Activated CD4-positive, alpha-beta memory T cell treated with anti-CD3 and anti-CD28 coated beads for 36 hours (primary cell): Measurements from ENCODE around the gene SPINK8. TPM values are rescaled to one million over a fixed set of nuclear protein-coding genes. Genes with fewer than 3 reads are reported as not detected.
"Not testable (repeated sequence)": the region's sequence is repeated elsewhere in the genome, so short reads cannot be mapped to it uniquely, and the experiment has no call there.

Experiments
- CTCF ChIA-PET: fragments of 350-600 bp; sonication (Branson Sonifier 250); formaldehyde crosslinking; loops from one replicate; lab custom pipeline; 2021; ENCODE audit warnings: antibody characterized with exemption, inconsistent platforms; lab: Charles Lee
- POLR2A ChIA-PET: fragments of 350-600 bp; sonication (Branson Sonifier 250); formaldehyde crosslinking; loops from one replicate; lab custom pipeline; 2021; ENCODE audit warnings: antibody characterized with exemption; lab: Charles Lee
- DNase-seq: peaks from one replicate; pipeline ENCODE4 v3.0.0-alpha.2; 2020
- H3K27ac Mint-ChIP-seq: one replicate; pipeline ENCODE4 v1.8.0; 2021; ENCODE audit warnings: mixed read lengths
- H3K27me3 Mint-ChIP-seq: one replicate; pipeline ENCODE4 v1.8.0; 2021; ENCODE audit warnings: mixed read lengths
- H3K36me3 Mint-ChIP-seq: one replicate; pipeline ENCODE4 v1.8.0; 2021; ENCODE audit warnings: mixed read lengths
- H3K4me1 Mint-ChIP-seq: one replicate; pipeline ENCODE4 v1.8.0; 2021; ENCODE audit warnings: low read depth, mixed read lengths
- H3K4me3 Mint-ChIP-seq: one replicate; pipeline ENCODE4 v1.8.0; 2021; ENCODE audit warnings: mild to moderate bottlenecking, mixed read lengths
- H3K9me3 Mint-ChIP-seq: one replicate; pipeline ENCODE4 v1.8.0; 2021; ENCODE audit warnings: mixed read lengths
- intact Hi-C: fragments of 100-400 bp; cut with micrococcal nuclease; formaldehyde crosslinking; loops from one replicate; pipeline ENCODE4 v1.15.1; 2023
- total RNA-seq, 2 experiments: library from RNA; stranded (reverse); gene quantifications; one replicate each; pipeline ENCODE4 v1.2.3, GENCODE V29; 2021

The SPINK8 gene
- total RNA-seq, 2 experiments from 2014 or later, result not detected

DNA sequence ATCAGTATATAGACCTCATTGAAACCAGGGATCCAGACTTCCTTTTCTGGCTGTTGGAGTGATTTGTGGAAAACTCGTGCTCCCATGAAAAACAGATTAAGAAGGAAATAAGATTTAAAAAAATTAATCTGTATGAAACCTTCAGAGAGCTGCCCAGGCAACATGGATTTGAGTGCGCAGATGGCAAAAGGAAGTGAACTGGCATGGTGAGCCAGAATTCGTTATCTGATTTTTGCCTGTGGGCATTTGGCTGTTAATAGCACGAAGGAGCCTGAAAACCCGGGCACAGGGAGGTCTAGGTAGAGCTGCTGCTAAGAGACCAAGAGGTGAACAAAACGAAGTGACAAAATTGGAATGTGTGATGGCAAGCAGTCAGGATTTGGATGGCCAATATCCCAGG, 19.1 kb upstream of the SPINK8 start:
- CTCF ChIA-PET, result interaction anchor here (1.2 to 1.3 kb wide), 2 partner anchors 83 to 197 kb away, joined by 4 to 5 read pairs; no protein-coding TSS in a partner anchor
- no peak for DNase-seq
- Mint-ChIP-seq H3K4me1 (no peaks in the 10 kb centered on the region), H3K27me3 (peaks cover 11% of the 10 kb centered on the region), H3K4me3 (no peak overlapping the region), H3K27ac (no peak overlapping the region), H3K9me3 (no peaks in the 10 kb centered on the region), H3K36me3 (no peaks in the 10 kb centered on the region)
- POLR2A ChIA-PET, result no interaction called here
- intact Hi-C loops, result no loop called here

DNA sequence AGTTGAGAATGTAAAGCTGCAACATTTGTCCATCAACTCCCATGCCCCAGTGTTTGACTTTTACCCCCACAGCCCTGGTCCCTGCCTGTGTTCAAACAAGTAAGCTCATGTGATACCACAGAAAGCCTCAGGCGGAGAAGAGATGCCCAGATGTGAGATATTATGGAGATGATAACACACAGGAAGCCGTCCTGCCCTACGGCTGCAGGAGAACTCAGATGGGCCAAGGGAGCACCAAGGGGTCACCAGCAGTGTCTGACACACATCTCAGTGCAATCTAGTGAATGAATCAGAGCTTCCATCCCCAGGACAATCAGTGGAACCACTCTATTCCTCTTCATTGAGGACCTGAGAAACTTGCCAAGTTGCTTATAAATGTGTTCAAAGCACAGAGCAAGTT, 14.0 kb upstream of the SPINK8 start:
- H3K36me3 Mint-ChIP-seq, result no peaks in the 10 kb centered on the region
- H3K9me3 Mint-ChIP-seq, result no peaks in the 10 kb centered on the region
- ChIA-PET CTCF (no interaction called here), POLR2A (no interaction called here)
- intact Hi-C loops, result no loop called here
- no peak overlapping the region for H3K4me3 Mint-ChIP-seq
- H3K27me3 Mint-ChIP-seq, result peaks cover 5% of the 10 kb centered on the region
- H3K4me1 Mint-ChIP-seq, result no peaks in the 10 kb centered on the region
- no peak overlapping the region for H3K27ac Mint-ChIP-seq
- DNase-seq, result no peak

DNA sequence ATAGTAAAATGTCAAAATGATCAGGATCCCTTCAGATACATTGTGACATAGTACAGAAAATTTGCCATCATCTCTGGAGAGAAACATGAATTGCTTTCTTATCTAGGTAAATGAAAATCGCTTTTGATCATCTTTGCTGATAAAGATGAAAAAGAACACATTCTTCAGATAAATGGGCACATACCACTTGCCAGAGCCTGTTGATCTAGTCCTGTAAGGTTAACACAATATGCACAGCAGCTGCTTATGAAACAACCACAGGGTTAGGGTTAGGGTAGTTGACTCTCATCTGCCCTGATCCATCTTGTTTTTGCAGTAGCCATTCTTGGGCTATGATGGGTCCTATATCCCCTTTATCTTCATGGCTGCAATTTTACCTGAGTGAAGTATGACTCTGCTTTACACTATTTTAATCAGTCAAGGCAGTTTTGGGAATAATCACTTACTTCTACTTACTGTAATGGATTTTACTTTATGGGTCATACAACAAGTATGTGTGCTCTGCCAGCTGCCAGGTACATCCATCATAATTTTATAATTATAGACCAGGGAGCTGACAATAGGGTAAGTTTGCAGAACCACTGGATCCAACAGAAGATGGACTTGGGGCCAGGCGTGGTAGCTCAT, 12.6 kb upstream of the SPINK8 start:
- no peak for DNase-seq
- H3K27me3 Mint-ChIP-seq, result peaks cover 5% of the 10 kb centered on the region
- intact Hi-C loops, result no loop called here
- H3K4me1 Mint-ChIP-seq, result no peaks in the 10 kb centered on the region
- H3K36me3 Mint-ChIP-seq, result no peaks in the 10 kb centered on the region
- ChIA-PET POLR2A (no interaction called here), CTCF (interaction anchor here (0.9 kb wide), 1 partner anchor 90 kb away, joined by 3 read pairs; no protein-coding TSS in a partner anchor)
- no peak overlapping the region for H3K27ac Mint-ChIP-seq
- H3K4me3 Mint-ChIP-seq, result no peak overlapping the region
- no peaks in the 10 kb centered on the region for H3K9me3 Mint-ChIP-seq

DNA sequence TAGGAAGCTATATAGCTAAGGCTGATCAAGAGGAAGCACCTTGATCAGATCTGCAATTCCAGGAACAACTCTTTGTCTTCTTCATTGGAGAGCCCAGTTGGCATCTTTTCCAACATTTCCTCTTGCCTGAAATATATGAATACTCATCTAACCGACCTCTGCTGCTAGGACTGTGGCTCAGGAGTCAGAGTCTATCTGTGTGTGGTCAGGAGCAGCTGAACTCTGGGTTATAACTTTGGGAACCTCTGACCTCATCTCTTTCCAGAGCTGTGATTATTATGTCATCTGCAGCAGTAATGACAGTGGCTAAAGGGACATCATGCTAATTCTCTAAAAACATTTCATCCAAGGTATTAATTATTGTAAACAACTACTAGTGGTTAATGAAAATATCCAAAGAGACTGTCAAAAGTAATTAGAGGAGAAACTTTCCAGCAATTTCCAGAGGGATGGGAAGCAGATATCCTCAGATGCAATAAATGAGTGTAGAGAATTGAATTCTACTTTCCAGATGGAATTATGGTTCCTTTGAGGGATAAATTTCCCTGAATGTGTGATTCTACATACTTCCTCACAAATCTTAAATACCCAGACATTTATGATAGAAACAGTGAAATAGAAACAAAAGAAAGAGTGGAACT, 11.5 kb upstream of the SPINK8 start:
- CTCF ChIA-PET, result no interaction called here
- no peak overlapping the region for H3K4me3 Mint-ChIP-seq
- H3K4me1 Mint-ChIP-seq, result no peaks in the 10 kb centered on the region
- H3K36me3 Mint-ChIP-seq, result no peaks in the 10 kb centered on the region
- peaks cover 3% of the 10 kb centered on the region for H3K27me3 Mint-ChIP-seq
- H3K27ac Mint-ChIP-seq, result no peak overlapping the region
- DNase-seq, result no peak
- POLR2A ChIA-PET, result no interaction called here
- intact Hi-C loops, result no loop called here
- no peaks in the 10 kb centered on the region for H3K9me3 Mint-ChIP-seq

DNA sequence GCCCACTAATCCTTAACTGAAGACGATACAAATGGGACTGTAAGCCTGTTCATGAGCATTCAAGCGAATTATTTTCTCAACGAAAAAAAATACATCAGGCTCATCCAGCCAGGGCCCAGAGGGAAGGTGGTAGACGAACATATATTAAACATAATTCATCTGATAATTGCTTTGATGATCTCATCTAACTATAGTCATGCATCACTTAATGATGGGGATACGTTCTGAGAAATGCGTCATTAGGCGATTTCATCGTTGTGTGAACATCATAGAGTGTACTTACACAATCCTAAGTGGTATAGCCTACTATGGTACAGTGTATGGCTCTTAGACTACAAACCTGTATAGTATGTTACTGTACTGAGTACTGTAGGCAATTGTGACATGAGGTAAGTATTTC, 10.0 kb upstream of the SPINK8 start:
- ChIA-PET CTCF (no interaction called here), POLR2A (no interaction called here)
- Mint-ChIP-seq H3K36me3 (no peaks in the 10 kb centered on the region), H3K27me3 (peaks cover 3% of the 10 kb centered on the region), H3K9me3 (no peaks in the 10 kb centered on the region), H3K4me3 (no peak overlapping the region), H3K27ac (no peak overlapping the region), H3K4me1 (no peaks in the 10 kb centered on the region)
- no peak for DNase-seq
- intact Hi-C loops, result no loop called here

DNA sequence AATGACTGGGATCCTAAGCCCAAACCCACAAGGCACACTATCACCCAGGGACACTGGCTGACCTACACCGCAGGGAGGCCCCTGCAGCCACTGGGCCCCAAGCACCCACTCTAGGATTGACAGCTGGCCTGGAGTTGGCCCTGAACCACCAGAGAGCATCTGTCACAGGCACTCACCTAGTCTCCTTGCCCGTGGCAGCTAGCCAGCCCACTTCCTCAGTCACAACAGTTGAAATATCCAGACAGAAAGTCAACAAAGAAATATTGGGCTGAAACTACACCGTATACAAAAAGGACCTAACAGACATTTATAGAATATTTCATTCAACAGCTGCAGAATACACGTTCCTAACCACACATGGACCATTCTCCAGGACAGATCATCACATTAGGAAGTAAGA, 5.2 kb upstream of the SPINK8 start:
- H3K27me3 Mint-ChIP-seq, result peaks cover 11% of the 10 kb centered on the region
- ChIA-PET CTCF (interaction anchor here (1.3 to 1.7 kb wide), 2 partner anchors 62 to 97 kb away, joined by 4 to 6 read pairs; no protein-coding TSS in a partner anchor), POLR2A (no interaction called here)
- H3K4me1 Mint-ChIP-seq, result no peaks in the 10 kb centered on the region
- no peak for DNase-seq
- intact Hi-C loops, result no loop called here
- H3K27ac Mint-ChIP-seq, result no peak overlapping the region
- no peaks in the 10 kb centered on the region for H3K36me3 Mint-ChIP-seq
- no peaks in the 10 kb centered on the region for H3K9me3 Mint-ChIP-seq
- H3K4me3 Mint-ChIP-seq, result no peak overlapping the region

DNA sequence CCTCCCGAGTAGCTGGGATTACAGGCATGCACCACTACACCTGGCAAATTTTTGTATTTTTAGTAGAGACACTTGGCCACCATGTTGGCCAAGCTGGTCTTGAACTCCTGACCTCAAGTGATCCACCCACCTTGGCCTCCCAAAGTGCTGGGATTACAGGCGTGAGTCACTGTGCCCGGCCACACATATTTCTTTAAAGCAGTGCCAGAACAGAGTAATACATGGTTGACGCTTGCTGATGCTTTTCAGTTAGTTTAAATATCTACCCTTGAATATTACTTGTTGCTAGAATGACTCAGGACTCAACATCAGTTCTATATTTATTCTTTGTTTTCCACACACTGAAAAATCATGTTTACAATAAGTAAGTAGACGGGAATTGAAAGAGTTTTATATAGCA, 4.1 kb upstream of the SPINK8 start:
- H3K27ac Mint-ChIP-seq, POLR2A ChIA-PET: not testable (repeated sequence)

DNA sequence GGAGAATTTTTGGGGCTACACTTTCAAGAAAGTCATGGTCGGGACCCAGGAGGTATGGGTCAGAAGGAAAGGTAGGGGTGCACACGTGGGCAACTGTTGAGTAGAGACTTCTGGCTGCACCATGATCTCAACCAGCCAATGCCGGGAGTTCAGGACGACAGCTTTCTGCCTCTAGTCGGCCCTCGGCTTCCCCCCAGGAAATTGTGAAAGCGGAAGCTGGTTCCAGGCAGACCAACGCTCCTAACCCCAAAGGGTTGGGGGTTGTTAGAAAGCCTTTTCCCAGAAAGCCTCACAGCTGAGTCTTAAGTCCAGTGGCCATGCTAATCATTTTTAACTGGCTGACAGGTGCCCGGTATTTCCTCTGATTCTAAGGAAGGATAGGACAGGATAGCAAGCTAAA, 1.8 kb upstream of the SPINK8 start:
- peaks cover 18% of the 10 kb centered on the region for H3K27me3 Mint-ChIP-seq
- DNase-seq, H3K36me3 Mint-ChIP-seq, H3K9me3 Mint-ChIP-seq, POLR2A ChIA-PET, CTCF ChIA-PET, H3K4me3 Mint-ChIP-seq, H3K27ac Mint-ChIP-seq, H3K4me1 Mint-ChIP-seq, intact Hi-C loops: not testable (repeated sequence)

More for the DNA sequence above, 4.1 kb upstream of the SPINK8 start:
- H3K36me3 Mint-ChIP-seq, H3K4me1 Mint-ChIP-seq, DNase-seq, H3K9me3 Mint-ChIP-seq, H3K4me3 Mint-ChIP-seq, CTCF ChIA-PET, intact Hi-C loops: not testable (repeated sequence)
- H3K27me3 Mint-ChIP-seq, result peaks cover 18% of the 10 kb centered on the region

DNA sequence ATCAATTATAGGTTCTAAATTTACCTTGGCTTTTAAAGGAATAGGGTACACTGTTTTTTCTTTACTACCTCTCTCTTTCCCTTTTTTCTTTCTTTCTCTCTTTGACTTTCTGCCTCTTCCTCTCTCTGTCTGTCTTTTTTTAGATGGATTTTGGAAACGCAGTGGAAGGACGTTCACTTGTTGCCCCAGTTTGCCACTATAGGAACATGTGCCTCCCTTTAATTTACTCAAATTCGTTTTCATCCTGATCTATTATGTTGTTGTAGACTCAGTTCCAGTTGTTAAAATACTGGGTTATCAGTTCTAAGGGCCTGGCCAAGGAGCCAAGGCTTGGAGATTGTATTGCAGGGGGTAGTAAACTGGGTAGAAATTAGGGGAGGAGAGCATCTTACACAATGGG, 1.1 kb upstream of the SPINK8 start:
- no peaks in the 10 kb centered on the region for H3K36me3 Mint-ChIP-seq
- peaks cover 18% of the 10 kb centered on the region for H3K27me3 Mint-ChIP-seq
- no peak for DNase-seq
- ChIA-PET POLR2A (no interaction called here), CTCF (no interaction called here)
- H3K4me3 Mint-ChIP-seq, result no peak overlapping the region
- H3K9me3 Mint-ChIP-seq, result no peaks in the 10 kb centered on the region
- intact Hi-C loops, result no loop called here
- H3K27ac Mint-ChIP-seq, result no peak overlapping the region
- H3K4me1 Mint-ChIP-seq, result no peaks in the 10 kb centered on the region

DNA sequence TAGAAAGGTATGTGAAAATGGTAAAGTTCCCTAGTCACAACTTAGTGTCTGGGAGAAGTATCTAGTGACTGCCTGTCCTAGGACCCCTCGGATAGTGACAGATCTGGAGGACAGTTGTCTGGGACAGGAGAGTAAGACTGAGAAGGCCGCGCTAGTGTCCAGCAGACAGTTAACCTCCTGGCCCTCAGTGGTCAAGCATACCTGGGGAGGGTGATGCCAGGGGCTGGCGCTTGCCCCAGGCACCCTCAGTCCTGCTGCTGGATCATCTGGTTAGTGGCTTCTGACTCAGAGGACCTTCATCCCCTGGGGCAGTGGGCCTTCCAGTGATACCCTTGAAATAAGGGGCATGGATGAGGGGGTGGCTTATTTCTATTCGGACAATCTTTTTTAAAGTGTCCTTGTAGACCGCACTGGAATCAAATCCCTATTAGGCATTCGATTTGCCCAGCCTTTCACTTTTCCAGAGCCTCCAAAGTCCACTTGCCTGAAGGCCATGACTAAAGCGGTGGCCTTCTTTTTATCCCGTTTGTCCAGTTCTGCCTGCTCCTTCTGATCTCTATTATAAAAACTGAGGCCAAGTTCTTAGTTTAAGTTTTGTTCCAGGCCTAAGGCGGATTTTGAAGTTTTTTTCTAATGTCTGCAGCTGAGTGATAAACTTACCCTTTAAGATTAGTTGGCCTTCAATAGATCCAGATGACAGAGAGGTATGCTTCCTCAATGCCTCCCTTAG, 1.6 kb downstream of the SPINK8 start:
- H3K4me1 Mint-ChIP-seq, H3K9me3 Mint-ChIP-seq, intact Hi-C loops, H3K4me3 Mint-ChIP-seq, H3K36me3 Mint-ChIP-seq, H3K27ac Mint-ChIP-seq, POLR2A ChIA-PET, DNase-seq: not testable (repeated sequence)
- H3K27me3 Mint-ChIP-seq, result peaks cover 14% of the 10 kb centered on the region
- CTCF ChIA-PET, result interaction anchor here (1.4 kb wide), 1 partner anchor 104 kb away, joined by 4 read pairs; no protein-coding TSS in a partner anchor

DNA sequence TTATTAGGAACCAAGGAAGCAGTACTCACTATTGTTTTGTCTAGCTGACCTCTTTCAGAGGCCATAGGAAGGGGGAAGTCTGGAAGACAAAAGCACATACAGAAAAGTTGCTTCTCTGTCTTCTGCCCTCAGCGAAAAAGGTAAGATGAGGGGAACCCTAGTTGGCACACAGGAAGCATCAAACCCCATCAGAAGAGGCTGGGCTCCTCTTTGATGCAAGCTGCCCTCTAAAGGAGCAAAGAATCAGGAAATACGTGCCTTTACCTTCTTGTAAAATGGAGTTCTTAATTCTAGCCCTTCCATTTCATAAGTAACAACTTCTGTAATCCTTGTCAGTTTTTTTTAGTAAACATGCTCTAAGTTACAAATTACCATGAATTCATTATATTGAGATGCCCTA, 12.5 kb downstream of the SPINK8 start:
- peaks cover 9% of the 10 kb centered on the region for H3K9me3 Mint-ChIP-seq
- ChIA-PET POLR2A (no interaction called here), CTCF (no interaction called here)
- no peak for DNase-seq
- no peaks in the 10 kb centered on the region for H3K4me1 Mint-ChIP-seq
- H3K27ac Mint-ChIP-seq, result no peak overlapping the region
- peaks cover 1% of the 10 kb centered on the region for H3K36me3 Mint-ChIP-seq
- intact Hi-C loops, result no loop called here
- no peak overlapping the region for H3K4me3 Mint-ChIP-seq
- H3K27me3 Mint-ChIP-seq, result no peaks in the 10 kb centered on the region

DNA sequence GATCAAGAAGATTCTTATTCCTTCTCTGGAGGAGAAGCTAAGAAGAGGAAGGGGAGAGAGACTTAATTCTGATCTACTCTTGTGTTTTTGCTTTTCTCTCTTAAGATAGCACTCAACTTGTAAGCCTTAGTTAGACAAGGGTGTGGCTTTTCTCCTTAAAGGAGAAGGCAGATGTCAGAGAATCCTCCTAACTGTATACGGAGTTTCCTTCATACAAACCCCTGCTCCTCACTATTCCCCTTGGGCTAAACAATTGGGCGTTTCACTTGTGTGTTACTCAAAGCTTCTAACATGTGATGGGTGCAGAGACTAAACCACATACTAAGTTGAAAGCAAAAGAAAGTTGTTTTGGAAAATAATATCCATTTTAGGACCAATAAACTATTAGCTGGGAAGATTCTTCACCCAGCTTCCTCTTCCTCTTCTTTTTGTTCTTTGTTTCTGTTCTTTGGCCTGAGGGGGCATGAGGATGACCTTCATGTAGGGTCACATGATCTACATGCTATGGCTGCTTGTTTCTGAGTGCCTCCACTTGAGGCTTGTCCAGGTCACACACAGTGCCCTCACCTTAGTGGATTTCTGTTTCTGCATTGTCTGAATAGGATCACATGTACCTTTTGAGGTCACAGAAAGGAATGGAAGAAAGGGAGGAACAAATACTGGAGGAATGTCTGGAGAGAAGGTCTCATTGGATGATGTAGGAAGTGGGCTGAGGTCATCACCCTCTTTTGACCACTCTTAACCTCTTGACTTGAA, 14.6 kb downstream of the SPINK8 start:
- ChIA-PET POLR2A (interaction anchor here (0.6 kb wide), 1 partner anchor 286 kb away, joined by 3 read pairs; no protein-coding TSS in a partner anchor), CTCF (interaction anchor here (0.9 kb wide), 1 partner anchor 11 kb away, joined by 3 read pairs; no protein-coding TSS in a partner anchor)
- Mint-ChIP-seq H3K27ac (no peak overlapping the region), H3K4me1 (no peaks in the 10 kb centered on the region), H3K27me3 (peaks cover 3% of the 10 kb centered on the region), H3K36me3 (peaks cover 17% of the 10 kb centered on the region), H3K9me3 (peaks cover 26% of the 10 kb centered on the region), H3K4me3 (no peak overlapping the region)
- DNase-seq, result no peak
- intact Hi-C loops, result no loop called here
